Measurements from ENCODE around the gene PTPRD. TPM values are rescaled to one million over a fixed set of nuclear protein-coding genes. Genes with fewer than 3 reads are reported as not detected.
A peak's percentile ranks its signal among the peaks of the same experiment; 100 is the strongest.

The PTPRD gene
- total and polyA plus RNA-seq, 2 donors from 2014 or later, result 6.4 to 78.9 TPM

DNA sequence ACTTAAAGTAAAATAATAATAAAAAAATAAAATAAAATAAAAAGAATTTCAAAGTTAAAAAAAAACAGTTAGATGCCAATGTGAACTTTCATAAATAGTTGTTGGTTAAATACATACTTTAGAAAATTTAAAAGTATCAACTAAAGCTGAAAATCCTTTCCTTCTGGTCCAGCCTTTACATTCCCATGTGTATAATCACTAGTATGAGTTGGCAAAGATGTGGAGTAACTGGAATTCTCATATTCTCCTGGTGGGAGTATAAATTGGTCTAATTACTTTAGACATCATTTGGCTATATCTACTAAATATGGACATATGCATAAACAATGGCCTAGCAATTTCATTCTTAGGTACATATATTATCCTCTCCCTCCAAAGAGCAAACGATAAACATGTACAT, 619.9 kb downstream of the PTPRD start:
- Histone ChIP-seq H3K36me3 (ENCODE audit: control insufficient read depth in 2 of 3, insufficient read depth in 3 of 3, low read length in 3 of 3) (no peaks in the 10 kb centered on the region), H3K4me3 (ENCODE audit: low read length in 3 of 3) (no peak overlapping the region), H3K9me3 (ENCODE audit: control insufficient read depth in 2 of 3, insufficient read depth in 1 of 3, low read length in 3 of 3) (no peaks in the 10 kb centered on the region), H3K27me3 (ENCODE audit: control insufficient read depth, insufficient read depth, low read length) (no peaks in the 10 kb centered on the region), H3K9ac (ENCODE audit: low read length in 3 of 3) (no peak overlapping the region), H3K27ac (ENCODE audit: low read depth in 2 of 2, low read length in 2 of 2) (no peak overlapping the region), H3K4me1 (ENCODE audit: control insufficient read depth in 2 of 3, insufficient read depth in 2 of 3, low read depth in 1 of 3, low read length in 3 of 3) (no peaks in the 10 kb centered on the region)
- intact Hi-C loops (cut with DNase I), result no loop called here
- DNase-seq, result no peak
- no peak for FAIRE-seq
- TF ChIP-seq, protein P1, sequence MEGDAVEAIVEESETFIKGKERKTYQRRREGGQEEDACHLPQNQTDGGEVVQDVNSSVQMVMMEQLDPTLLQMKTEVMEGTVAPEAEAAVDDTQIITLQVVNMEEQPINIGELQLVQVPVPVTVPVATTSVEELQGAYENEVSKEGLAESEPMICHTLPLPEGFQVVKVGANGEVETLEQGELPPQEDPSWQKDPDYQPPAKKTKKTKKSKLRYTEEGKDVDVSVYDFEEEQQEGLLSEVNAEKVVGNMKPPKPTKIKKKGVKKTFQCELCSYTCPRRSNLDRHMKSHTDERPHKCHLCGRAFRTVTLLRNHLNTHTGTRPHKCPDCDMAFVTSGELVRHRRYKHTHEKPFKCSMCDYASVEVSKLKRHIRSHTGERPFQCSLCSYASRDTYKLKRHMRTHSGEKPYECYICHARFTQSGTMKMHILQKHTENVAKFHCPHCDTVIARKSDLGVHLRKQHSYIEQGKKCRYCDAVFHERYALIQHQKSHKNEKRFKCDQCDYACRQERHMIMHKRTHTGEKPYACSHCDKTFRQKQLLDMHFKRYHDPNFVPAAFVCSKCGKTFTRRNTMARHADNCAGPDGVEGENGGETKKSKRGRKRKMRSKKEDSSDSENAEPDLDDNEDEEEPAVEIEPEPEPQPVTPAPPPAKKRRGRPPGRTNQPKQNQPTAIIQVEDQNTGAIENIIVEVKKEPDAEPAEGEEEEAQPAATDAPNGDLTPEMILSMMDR (IDR thresholded peaks at IDR 0.05; ENCODE audit: borderline replicate concordance, extremely low read depth, insufficient read depth), result no peak

DNA sequence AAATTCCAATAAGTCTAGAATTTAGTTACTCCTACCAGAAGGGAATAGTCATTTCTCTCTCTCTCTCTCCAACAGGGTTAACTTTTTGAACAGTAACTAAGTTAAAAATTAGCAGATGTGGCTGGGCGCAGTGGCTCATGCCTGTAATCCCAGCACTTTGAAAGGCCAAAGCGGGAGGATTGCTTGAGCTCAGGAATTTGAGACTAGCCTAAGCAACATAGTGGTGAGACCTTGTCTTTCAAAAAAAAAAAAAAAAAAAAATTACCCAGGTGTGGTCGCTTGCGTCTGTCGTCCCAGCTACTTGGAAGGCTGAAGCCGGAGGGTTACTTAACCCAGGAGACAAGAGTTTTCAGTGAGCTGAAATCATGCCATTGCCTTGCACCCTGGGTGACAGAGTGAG, 639.7 kb downstream of the PTPRD start:
- H3K27me3 ChIP-seq (ENCODE audit: control insufficient read depth, insufficient read depth, low read length), result no peaks in the 10 kb centered on the region
- peak; percentile 55 for FAIRE-seq
- peak overlapping the region in 1 of 3 donors; percentile 3 for H3K4me3 ChIP-seq (ENCODE audit: low read length in 3 of 3)
- H3K9ac ChIP-seq (ENCODE audit: low read length in 3 of 3), result no peak overlapping the region
- H3K36me3 ChIP-seq (ENCODE audit: control insufficient read depth in 2 of 3, insufficient read depth in 3 of 3, low read length in 3 of 3), result no peaks in the 10 kb centered on the region
- TF ChIP-seq, protein P1 (IDR thresholded peaks at IDR 0.05; ENCODE audit: borderline replicate concordance, extremely low read depth, insufficient read depth), result no peak
- peak in 3 of 5 donors; percentile 39 to 71 (median 67) for DNase-seq
- H3K9me3 ChIP-seq (ENCODE audit: control insufficient read depth in 2 of 3, insufficient read depth in 1 of 3, low read length in 3 of 3), result no peaks in the 10 kb centered on the region
- H3K4me1 ChIP-seq (ENCODE audit: control insufficient read depth in 2 of 3, insufficient read depth in 2 of 3, low read depth in 1 of 3, low read length in 3 of 3), result peaks cover 0 to 5% (median 0%) of the 10 kb centered on the region in 3 donors
- no peak overlapping the region for H3K27ac ChIP-seq (ENCODE audit: low read depth in 2 of 2, low read length in 2 of 2)
- intact Hi-C loops (cut with DNase I), result no loop called here

- intact Hi-C loops (cut with DNase I), result no loop called here
- H3K4me1 ChIP-seq (ENCODE audit: control insufficient read depth in 2 of 3, insufficient read depth in 2 of 3, low read depth in 1 of 3, low read length in 3 of 3), result peaks cover 0 to 5% (median 0%) of the 10 kb centered on the region in 3 donors
- no peak overlapping the region for H3K27ac ChIP-seq (ENCODE audit: low read depth in 2 of 2, low read length in 2 of 2)
- H3K36me3 ChIP-seq (ENCODE audit: control insufficient read depth in 2 of 3, insufficient read depth in 3 of 3, low read length in 3 of 3), result no peaks in the 10 kb centered on the region
- no peak overlapping the region for H3K9ac ChIP-seq (ENCODE audit: low read length in 3 of 3)
- FAIRE-seq (no peak), DNase-seq (no peak)
- no peaks in the 10 kb centered on the region for H3K27me3 ChIP-seq (ENCODE audit: control insufficient read depth, insufficient read depth, low read length)
- TF ChIP-seq, protein P1 (IDR thresholded peaks at IDR 0.05; ENCODE audit: borderline replicate concordance, extremely low read depth, insufficient read depth), result no peak
- no peak overlapping the region for H3K4me3 ChIP-seq (ENCODE audit: low read length in 3 of 3)
- H3K9me3 ChIP-seq (ENCODE audit: control insufficient read depth in 2 of 3, insufficient read depth in 1 of 3, low read length in 3 of 3), result no peaks in the 10 kb centered on the region
Observed at GRCh38 chr9:9970514-9970913, 642.3 kb downstream of the PTPRD start.

DNA sequence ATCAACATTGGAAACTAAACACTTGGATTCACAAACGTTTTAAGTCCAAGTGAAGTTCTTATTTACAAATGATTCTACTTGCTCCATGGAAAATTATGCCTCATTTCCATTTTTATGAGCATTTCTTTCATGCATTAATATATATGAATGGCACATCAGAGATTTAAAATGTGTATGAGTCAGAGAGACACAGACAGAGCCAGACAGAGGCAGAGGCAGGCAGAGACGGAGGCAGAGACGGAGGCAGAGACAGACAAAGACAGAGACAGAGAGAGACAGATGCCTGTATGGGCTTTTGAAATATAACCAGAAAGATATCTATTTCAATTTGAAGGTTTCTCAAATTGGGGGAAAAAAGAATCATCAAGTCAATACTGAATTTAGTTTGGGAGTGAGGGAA, 649.0 kb downstream of the PTPRD start:
- no peak overlapping the region for H3K4me3 ChIP-seq (ENCODE audit: low read length in 3 of 3)
- DNase-seq (no peak), FAIRE-seq (no peak)
- H3K9me3 ChIP-seq (ENCODE audit: control insufficient read depth in 2 of 3, insufficient read depth in 1 of 3, low read length in 3 of 3), result no peaks in the 10 kb centered on the region
- no peaks in the 10 kb centered on the region for H3K27me3 ChIP-seq (ENCODE audit: control insufficient read depth, insufficient read depth, low read length)
- TF ChIP-seq, protein P1 (IDR thresholded peaks at IDR 0.05; ENCODE audit: borderline replicate concordance, extremely low read depth, insufficient read depth), result no peak
- intact Hi-C loops (cut with DNase I), result no loop called here
- H3K27ac ChIP-seq (ENCODE audit: low read depth in 2 of 2, low read length in 2 of 2), result no peak overlapping the region
- no peaks in the 10 kb centered on the region for H3K36me3 ChIP-seq (ENCODE audit: control insufficient read depth in 2 of 3, insufficient read depth in 3 of 3, low read length in 3 of 3)
- H3K4me1 ChIP-seq (ENCODE audit: control insufficient read depth in 2 of 3, insufficient read depth in 2 of 3, low read depth in 1 of 3, low read length in 3 of 3), result no peaks in the 10 kb centered on the region
- no peak overlapping the region for H3K9ac ChIP-seq (ENCODE audit: low read length in 3 of 3)

Measured in kidney (tissue), 14 donors.